ENCODE data around the gene IRS1. TPM values are rescaled to one million over a fixed set of nuclear protein-coding genes. Genes with fewer than 3 reads are reported as not detected.

The IRS1 gene, protein sequence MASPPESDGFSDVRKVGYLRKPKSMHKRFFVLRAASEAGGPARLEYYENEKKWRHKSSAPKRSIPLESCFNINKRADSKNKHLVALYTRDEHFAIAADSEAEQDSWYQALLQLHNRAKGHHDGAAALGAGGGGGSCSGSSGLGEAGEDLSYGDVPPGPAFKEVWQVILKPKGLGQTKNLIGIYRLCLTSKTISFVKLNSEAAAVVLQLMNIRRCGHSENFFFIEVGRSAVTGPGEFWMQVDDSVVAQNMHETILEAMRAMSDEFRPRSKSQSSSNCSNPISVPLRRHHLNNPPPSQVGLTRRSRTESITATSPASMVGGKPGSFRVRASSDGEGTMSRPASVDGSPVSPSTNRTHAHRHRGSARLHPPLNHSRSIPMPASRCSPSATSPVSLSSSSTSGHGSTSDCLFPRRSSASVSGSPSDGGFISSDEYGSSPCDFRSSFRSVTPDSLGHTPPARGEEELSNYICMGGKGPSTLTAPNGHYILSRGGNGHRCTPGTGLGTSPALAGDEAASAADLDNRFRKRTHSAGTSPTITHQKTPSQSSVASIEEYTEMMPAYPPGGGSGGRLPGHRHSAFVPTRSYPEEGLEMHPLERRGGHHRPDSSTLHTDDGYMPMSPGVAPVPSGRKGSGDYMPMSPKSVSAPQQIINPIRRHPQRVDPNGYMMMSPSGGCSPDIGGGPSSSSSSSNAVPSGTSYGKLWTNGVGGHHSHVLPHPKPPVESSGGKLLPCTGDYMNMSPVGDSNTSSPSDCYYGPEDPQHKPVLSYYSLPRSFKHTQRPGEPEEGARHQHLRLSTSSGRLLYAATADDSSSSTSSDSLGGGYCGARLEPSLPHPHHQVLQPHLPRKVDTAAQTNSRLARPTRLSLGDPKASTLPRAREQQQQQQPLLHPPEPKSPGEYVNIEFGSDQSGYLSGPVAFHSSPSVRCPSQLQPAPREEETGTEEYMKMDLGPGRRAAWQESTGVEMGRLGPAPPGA (N-terminal part only)
- total RNA-seq, result 10 to 100 TPM; 17.4 to 39.0 (median 25.3) TPM

DNA sequence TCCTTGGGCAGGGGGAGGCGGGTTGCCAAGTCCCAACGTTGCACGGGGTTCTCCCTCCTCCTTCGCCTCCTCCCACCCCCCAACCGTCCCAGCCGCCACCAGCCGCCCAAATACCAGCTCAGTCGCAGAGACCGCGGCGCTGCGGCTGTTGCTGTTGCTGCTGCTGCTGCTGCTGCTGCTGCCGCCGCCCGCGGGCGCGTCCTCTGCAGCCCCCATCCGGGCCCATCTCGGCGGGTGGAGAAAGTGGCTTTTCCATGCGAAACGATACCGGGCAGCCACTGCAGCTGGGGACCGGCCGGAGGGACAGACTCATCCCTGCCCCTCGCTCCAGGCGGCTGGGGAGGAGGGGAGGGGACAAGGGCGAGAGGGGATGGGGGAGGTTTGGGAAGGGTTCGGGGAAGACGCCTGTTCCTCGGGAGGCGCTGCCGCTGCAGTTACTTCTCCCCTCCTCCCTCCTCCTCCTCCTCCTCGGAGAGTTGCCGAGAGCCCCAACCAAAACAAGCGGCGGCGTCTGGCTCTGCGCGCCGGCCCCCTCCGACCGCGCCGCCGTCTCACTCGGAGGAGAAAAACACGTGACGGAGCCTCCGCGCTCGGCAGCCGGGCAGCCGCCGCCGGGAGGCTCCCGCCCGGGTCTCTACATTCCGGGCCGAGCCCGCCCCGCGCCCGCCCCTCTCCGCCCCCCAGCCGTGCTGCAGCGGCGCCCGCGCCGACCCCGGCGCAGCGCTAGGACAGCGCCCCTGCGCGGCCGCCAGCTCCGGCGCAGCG, at the start of gene IRS1:
Gene IRS1 (minus strand): TSS at position 610 of the 765 bp plus-strand sequence. CDS start 1,082 bp downstream, outside the sequence.
- no peaks in the 10 kb centered on the region for H3K27me3 ChIP-seq
- peaks cover 0 to 71% (median 30%) of the 10 kb centered on the region in 3 donors for H3K4me1 ChIP-seq
- H3K36me3 ChIP-seq, result peaks cover 0 to 8% of the 10 kb centered on the region in 2 donors
- WGBS, 2 donors (ENCODE audit: low coverage in 1 of 2), result no CpG with 5 or more reads among the region's 82 CpGs
- TF ChIP-seq EP300 (IDR thresholded peaks at IDR 0.05) (no peak), POLR2AphosphoS5 (IDR thresholded peaks at IDR 0.05) (peak; percentile 55), POLR2A (IDR thresholded peaks at IDR 0.05) (peak; percentile 28 to 46)
- TF ChIP-seq, protein P1, sequence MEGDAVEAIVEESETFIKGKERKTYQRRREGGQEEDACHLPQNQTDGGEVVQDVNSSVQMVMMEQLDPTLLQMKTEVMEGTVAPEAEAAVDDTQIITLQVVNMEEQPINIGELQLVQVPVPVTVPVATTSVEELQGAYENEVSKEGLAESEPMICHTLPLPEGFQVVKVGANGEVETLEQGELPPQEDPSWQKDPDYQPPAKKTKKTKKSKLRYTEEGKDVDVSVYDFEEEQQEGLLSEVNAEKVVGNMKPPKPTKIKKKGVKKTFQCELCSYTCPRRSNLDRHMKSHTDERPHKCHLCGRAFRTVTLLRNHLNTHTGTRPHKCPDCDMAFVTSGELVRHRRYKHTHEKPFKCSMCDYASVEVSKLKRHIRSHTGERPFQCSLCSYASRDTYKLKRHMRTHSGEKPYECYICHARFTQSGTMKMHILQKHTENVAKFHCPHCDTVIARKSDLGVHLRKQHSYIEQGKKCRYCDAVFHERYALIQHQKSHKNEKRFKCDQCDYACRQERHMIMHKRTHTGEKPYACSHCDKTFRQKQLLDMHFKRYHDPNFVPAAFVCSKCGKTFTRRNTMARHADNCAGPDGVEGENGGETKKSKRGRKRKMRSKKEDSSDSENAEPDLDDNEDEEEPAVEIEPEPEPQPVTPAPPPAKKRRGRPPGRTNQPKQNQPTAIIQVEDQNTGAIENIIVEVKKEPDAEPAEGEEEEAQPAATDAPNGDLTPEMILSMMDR (IDR thresholded peaks at IDR 0.05), result peak in 1 of 4 experiments; percentile 73
- peak within 1 kb of the TSS; percentile 94 to 97 (median 95) for H3K27ac ChIP-seq
- peak within 1 kb of the TSS; percentile 85 to 89 for H3K4me3 ChIP-seq
- ATAC-seq, result peak; percentile 78
- H3K9me3 ChIP-seq, result no peaks in the 10 kb centered on the region

DNA sequence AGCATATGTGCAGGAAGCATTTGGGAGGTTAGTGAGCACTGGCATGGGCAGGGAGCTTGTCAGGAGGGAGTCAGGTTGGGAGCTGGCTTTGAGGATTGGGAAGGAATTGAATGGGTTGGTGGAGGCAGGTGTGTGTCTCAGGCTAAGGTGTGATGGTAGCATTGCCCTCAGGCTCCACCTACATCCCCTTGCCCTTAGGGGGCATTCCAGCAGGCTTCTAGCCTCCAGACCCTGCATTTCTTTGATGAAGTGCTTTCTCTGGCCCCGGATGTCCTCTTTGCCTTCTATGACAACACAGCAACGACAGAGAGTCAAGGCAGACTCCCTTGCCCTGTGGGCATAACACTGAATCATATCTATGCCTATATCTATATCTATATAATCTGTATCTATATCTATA, 49.7 kb upstream of the IRS1 start:
- Histone ChIP-seq H3K36me3 (peaks cover 0 to 3% of the 10 kb centered on the region in 2 donors), H3K27me3 (no peaks in the 10 kb centered on the region), H3K27ac (no peak overlapping the region), H3K4me3 (no peak overlapping the region), H3K9me3 (no peaks in the 10 kb centered on the region), H3K4me1 (peaks cover 0 to 16% (median 7%) of the 10 kb centered on the region in 3 donors)
- WGBS, 2 donors (ENCODE audit: low coverage in 1 of 2), result 67 to 88% methylated on average over 1 to 2 of the region's 2 CpGs
- no peak for ATAC-seq
- no peak for TF ChIP-seq POLR2A (IDR thresholded peaks at IDR 0.05)

DNA sequence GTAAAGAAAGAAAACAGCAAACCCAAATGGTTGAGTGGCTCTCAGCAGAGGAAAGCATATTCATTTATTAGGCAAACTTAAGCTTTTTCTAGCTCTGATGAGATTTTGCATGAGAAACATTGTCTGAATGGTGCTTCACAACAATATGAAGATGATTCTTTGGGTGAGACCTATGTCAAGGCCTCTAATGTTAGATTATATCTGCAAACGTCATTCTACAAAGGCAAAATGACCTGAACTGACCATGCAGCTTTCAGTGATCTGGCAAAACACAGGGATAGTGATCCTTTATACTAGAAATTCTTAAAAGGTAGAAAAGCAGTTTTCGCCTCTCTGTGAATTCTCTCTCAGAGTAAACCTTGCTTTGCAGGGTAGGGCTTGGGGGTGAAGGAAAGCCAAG, 47.9 kb upstream of the IRS1 start:
- Histone ChIP-seq H3K36me3 (peaks cover 0 to 3% of the 10 kb centered on the region in 2 donors), H3K27ac (no peak overlapping the region), H3K4me1 (peaks cover 0 to 16% (median 7%) of the 10 kb centered on the region in 3 donors), H3K4me3 (no peak overlapping the region), H3K9me3 (no peaks in the 10 kb centered on the region), H3K27me3 (no peaks in the 10 kb centered on the region)
- 73 to 75% methylated on average over 2 of the region's 2 CpGs for WGBS, 2 donors (ENCODE audit: low coverage in 1 of 2)
- ATAC-seq, result no peak
- no peak for TF ChIP-seq POLR2AphosphoS5 (IDR thresholded peaks at IDR 0.05)
- TF ChIP-seq, protein P1 (IDR thresholded peaks at IDR 0.05), result no peak
- no peak for TF ChIP-seq EP300 (IDR thresholded peaks at IDR 0.05)
- no peak for TF ChIP-seq POLR2A (IDR thresholded peaks at IDR 0.05)

DNA sequence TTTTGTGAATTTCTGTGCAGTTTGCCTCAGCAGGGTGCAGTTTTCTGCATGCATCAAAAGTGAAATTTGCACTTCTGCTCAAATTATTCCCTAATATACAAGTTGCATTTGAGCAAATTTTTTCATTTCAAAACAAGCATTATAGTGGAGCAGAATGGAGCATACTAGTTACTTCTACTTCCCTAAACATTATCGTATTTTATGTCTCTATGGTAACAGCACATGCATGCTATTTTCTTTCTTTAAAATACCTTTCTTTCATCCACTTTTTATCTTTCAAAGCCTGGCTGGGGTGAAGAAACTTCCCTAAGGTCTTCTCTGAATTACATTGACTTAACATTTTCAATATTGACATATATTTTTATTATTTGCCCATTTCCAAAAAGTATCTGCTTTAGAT, 47.5 kb upstream of the IRS1 start:
- WGBS, 2 donors (ENCODE audit: low coverage in 1 of 2), result 70 to 82% methylated on average over 1 of the region's 1 CpG
- no peak for ATAC-seq
- H3K9me3 ChIP-seq, result no peaks in the 10 kb centered on the region
- H3K4me3 ChIP-seq, result no peak overlapping the region
- no peak overlapping the region for H3K27ac ChIP-seq
- H3K4me1 ChIP-seq, result peaks cover 0 to 16% (median 7%) of the 10 kb centered on the region in 3 donors
- H3K36me3 ChIP-seq, result peaks cover 0 to 3% of the 10 kb centered on the region in 2 donors
- TF ChIP-seq POLR2AphosphoS5 (IDR thresholded peaks at IDR 0.05) (no peak), EP300 (IDR thresholded peaks at IDR 0.05) (no peak), POLR2A (IDR thresholded peaks at IDR 0.05) (no peak)
- TF ChIP-seq, protein P1 (IDR thresholded peaks at IDR 0.05), result no peak
- H3K27me3 ChIP-seq, result no peaks in the 10 kb centered on the region
